ENCODE results near the gene ZNF586.
"Not testable (repeated sequence)": the region's sequence is repeated elsewhere in the genome, so short reads cannot be mapped to it uniquely, and the experiment has no call there.

ZNF586 gene

DNA sequence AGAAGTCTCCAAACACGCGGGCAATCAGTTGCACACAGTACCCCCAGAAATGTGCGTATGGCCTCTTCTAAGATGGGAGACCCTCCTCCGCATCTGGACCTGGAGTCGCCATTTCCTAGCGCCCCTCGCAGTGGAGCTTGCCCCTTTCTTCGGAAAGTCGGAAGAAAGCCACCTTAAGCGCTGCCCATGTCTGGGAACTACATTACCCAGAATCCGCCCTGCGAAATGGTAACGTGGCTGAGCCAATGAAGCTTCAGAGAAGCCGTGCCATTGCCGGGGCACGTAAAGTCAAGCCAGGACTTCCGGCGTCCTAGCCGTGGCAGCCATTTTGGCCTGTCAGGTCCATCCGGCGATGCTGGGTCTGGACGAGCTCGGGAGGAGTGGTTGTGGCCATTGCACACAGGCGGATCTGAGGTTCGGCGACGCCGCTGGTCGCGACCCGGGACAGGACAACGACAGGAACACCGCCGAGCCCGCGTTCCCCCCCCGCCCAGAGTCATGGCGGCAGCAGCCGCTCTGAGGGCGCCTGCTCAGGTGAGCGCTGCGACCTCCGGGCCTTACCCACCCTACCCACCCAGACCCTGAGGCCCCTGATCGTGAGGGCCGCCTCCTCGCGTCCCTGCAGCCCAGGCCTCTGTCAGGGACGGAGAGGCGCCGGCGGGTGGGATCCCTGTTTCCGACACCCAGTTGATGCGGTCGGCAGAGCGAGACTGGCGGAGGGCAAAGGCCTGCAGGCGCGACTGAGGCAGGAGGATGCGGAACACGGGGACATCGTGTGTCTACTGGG, at the start of gene ZNF586:
Gene ZNF586, plus strand, starts transcription at position 332 of the 787 bp plus-strand sequence. Its CDS starts 167 bp downstream, at position 499.
- DNase-seq (ENCODE audit: low read depth): peak; percentile 64

DNA sequence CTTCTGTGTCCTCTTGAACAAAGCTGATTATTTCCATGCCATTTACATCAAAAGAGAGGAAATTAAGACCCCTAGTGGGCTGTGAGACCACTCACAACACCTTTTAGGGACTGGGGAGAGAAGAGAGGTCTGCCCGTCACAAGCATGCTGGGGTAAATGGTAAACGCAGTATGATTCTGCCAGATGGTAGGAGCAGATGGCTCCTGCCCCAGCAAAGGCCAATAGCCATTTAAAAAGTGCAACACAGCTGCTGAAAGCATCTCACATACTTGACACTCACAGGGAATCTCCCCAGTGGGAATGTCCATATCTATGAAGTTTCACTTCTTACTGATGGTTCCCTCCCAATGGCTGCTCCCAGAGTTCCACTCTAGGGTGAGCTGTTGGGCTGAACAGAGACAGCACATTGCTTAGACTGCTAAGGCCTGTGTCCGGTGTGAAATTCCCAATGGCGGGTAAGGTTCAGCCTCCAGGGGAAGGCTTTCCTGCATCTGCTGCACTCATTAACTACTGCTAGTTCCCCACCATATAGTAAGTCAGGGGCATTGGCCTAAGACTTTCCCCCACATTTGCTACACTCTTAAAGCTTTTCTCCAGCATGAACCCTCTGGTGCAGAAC, 49.5 kb upstream of the ZNF586 start:
- DNase-seq (ENCODE audit: low read depth): no peak

DNA sequence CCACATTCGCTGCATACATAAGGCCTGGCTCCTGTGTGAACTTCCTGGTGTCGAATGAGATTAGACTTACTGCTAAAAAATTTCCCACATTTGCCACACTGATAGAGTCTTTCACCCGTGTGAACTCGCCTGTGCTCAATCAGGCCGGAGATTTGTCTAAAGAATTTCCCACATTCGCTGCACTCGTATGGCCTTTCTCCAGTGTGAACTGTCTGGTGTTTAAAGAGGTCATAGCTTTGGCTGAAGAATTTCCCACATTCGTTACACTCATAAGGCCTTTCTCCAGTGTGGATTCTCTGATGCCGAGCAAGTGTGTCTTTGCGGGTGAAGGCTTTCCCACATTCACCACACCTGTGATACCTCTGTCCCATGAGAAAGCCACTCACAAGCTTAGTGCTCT, 48.6 kb upstream of the ZNF586 start:
- DNase-seq (ENCODE audit: low read depth): no peak

DNA sequence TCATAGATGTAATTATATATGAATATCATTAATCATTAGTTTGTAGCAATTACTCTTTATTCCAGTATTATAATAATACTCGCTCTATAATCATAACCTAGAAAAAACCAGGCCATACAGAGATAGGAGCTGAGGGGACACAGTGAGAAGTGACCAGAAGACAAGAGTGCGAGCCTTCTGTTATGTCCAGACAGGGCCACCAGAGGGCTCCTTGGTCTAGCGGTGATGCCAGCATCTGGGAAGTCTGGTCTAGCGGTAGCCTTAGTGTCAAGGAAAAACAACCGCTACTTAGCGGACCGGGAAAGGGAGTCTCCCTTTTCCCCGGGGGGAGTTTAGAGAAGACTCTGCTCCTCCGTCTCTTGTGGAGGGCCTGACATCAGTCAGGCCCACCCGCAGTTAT, 31.2 kb upstream of the ZNF586 start:
- DNase-seq (ENCODE audit: low read depth): not testable (repeated sequence)

DNA sequence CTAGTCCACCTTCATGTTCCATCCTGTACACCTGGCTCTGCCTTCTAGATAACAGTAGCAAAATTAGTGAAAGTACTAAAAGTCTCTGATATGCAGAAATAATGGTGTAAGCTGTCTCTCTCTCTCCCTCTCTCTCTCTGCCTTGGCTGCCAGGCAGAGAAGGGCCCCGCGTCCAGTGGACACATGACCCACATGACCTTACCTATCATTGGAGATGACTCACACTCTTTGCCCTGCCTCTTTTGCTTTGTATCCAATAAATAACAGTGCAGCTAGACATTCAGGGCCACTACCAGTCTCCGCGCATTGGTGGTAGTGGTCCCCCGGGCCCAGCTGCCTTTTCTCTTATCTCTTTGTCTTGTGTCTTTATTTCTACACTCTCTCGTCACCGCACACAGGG, 30.7 kb upstream of the ZNF586 start:
- not testable (repeated sequence) for DNase-seq (ENCODE audit: low read depth)

DNA sequence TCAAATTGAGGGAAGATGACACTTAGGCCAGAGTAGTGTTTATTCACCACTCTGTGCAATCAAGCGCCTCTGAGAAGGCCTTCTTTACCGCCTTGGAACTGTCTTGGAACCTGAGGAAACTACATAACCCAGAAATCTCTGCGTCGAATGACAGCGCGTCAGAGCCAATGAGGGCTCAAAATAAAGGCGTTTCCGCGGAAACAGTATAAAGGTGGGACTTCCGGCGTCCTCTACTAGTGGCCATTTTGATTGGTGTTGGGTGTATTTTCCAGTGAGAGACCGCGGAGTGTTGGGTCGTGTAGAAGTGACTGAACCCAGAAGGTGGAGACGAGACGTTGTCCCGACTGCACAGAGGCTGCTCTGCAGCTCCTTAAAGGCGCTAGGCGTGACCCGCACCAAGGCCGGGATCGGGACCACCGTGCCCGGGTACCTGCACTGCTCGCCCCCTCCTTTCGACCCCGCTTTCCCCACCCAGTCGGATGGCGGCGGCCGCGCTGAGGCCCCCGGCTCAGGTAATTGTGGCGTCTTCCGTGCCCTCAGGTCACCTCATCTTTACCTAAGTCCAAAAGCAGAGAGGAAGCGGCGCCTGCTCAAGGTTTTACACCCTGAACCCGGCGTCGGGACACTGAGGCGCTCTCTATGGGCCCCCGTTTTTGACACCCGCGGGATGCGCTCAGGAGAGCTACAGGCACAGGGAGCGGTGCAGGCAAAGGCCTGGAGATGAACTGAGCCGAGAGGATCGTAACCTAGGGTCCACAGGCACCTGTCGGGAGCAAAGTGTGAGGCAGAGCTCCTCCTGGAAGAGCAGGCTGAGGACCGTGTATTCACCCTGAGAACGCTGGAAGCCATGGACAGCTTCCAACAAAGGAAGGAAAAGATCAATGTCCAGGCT, 22.6 kb upstream of the ZNF586 start, which contains the start of gene ZNF776:
Gene ZNF776, plus strand, starts transcription at position 236 of the 892 bp plus-strand sequence. Its CDS starts 244 bp downstream, at position 480.
- DNase-seq (ENCODE audit: low read depth): peak; percentile 44

DNA sequence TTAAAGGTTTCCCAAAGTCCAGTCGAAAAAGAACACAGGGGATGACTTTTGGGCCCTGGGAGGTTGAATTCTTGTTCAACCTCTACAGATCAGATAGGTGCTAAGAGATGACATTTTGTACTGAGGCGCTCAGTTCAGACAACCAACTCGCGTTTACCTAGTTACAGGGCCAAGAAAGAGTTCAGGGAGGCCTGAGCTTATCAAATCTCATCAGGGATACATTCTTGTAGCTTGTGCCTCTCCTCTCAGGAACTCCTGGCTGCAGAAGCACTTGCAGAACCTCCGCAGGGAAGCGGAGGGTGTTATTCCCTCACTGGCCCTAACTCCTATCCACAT, 22.0 kb upstream of the ZNF586 start:
- no peak for DNase-seq (ENCODE audit: low read depth)

DNA sequence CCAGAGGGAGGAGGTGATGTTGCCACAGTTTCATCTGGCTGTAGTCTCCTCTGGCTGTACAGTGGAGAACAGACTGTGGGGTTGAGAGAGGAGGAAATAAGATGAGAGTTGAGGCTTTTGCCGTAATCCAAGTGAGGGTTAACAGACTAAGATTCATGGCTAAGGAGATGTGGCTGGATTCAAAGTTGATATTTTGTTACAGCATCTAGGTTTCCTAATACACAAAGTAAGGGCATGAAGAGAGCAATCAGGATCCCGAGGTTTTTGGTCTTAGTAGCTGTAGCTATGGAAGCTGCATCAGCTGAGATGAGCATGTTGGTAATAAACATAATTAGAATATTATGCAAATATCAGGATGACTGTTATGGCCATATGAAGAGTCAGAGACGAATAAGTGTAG, 21.4 kb upstream of the ZNF586 start:
- DNase-seq (ENCODE audit: low read depth): no peak

DNA sequence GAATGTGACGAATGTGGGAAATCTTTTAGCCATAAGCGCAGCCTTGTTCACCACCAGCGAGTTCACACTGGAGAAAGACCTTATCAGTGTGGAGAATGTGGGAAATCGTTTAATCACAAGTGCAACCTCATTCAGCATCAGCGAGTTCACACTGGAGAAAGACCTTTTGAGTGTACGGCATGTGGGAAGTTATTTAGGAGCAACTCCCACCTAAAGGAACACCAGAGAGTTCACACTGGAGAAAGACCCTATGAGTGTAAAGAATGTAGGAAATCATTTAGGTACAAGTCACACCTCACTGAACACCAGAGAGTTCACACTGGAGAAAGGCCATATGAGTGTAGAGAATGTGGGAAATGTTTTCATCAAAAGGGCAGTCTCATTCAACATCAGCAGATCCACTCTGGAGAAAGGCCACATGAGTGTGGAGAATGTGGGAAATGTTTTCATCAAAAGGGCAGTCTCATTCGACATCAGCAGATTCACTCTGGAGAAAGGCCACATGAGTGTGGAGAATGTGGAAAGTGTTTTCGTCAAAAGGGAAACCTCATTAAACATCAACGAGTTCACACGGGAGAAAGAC, 15.3 kb upstream of the ZNF586 start:
- DNase-seq (ENCODE audit: low read depth): no peak

DNA sequence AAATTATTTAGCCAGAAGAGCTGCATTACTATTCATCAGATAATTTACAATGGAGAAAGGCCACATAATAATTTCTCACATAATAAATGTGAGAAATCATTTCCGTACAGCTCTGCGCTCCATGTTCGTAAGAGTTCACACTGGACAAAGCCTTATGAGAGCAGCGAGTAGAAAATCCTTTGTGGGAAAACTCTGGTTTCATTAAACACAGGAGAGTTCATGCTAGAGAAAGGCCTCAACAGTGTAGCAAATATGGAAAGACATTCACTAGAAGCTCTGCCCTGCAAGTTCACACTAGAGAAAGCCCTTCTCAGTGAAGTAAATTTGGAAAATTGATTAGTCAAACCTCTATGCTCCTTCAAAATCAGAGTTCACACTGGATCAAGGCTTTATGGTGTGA, 14.4 kb upstream of the ZNF586 start:
- DNase-seq (ENCODE audit: low read depth): no peak

DNA sequence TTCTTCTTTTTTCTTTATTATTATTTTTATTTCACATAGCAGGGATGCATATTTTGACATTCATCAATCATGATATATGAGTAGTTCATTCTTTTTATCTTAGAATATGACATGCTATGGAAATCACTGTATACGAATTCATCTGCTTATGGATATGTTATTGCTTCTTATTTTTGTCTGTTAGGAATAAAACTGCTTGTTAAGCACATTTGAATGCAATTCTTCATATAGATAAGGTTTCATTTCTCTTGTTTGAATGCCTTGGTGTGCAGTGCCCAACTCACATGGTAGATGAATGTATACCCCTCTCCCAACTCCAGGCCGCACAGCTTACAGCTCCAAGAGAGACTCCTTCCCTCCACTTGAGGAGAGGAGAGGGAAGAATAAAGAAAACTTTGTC, 11.5 kb upstream of the ZNF586 start:
- no peak for DNase-seq (ENCODE audit: low read depth)

DNA sequence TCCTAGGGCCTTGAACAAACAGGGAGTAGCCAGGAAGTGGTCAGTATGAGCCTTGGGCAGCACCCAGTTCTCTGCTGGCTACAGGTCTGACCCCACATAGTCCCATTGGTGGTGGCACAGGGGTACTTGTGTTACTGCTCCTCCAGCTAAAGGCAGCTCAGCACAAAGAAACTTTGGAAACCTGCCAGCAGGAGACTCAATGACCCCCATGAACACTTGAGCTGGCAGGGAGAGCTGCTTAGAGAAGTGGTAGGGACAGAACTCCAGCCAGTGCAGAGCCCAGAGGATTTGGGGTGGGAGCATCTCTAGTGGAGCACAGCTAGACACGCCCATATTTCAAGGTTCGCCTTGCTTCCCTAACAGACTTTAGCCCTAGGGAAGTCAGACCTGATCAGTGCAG, 10.4 kb upstream of the ZNF586 start:
- DNase-seq (ENCODE audit: low read depth): no peak

DNA sequence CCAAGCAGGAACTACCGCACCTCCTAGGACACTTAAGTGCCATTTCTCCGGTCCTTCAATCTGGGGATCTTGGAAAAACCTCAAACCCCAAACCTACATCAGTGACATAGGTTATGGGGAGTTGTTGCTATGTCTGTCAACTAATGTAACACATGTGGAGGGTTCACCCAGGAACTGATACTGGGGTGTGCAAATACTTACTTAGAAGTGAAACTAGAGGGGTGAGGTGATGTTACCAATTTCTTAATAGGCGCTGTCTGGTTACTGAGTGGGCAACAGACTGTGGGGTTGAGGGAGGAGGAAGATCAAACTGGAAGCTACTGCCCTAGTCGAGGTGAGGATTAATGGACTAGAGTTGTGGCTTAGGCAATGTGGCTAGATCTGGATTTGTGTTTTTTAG, 1.9 kb downstream of the ZNF586 start:
- DNase-seq (ENCODE audit: low read depth): no peak

DNA sequence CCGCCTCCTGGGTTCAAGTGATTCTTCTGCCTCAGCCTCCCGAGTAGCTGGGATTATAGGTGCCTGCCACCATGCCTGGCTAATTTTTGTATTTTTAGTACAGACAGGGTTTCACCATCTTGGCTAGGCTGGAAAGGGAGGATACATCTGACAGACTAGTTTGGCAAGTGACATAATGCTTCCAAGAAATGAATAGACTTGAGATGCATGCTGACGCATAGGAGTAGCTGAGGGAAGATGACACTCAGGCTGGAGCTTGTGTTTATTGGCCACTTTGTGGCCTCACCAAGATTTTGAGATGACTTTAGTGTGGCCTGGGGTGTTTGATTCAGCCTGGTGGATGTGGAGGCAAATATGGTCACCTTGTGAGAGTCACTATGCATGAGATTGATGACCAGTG, 4.0 kb downstream of the ZNF586 start:
- no peak for DNase-seq (ENCODE audit: low read depth)

DNA sequence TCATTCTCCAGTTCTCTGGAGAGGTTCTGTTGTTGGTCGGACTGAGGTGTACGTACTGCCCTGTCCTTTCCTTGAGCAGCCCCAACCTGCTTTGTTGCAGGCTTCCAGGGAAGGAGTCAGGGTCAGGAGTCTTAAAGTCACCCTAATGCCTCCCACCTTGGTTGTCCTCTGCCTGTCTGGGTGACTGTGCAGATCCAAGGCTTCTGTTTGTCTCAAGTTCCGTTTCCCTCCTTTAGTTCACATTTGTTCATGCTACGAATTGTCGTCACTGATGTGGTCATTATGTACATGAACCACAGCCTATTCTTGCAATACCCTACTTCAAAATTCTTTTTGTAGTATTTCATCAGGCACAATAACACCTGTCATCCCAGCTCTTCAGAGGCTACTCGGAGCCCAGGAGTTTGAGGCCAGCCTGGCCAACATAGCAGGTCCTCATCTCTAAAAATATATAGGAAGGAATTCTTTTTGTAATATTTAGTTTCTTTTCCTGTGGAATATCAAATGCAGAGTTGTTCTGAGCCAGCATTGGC, 7.4 kb downstream of the ZNF586 start:
- no peak for DNase-seq (ENCODE audit: low read depth)

DNA sequence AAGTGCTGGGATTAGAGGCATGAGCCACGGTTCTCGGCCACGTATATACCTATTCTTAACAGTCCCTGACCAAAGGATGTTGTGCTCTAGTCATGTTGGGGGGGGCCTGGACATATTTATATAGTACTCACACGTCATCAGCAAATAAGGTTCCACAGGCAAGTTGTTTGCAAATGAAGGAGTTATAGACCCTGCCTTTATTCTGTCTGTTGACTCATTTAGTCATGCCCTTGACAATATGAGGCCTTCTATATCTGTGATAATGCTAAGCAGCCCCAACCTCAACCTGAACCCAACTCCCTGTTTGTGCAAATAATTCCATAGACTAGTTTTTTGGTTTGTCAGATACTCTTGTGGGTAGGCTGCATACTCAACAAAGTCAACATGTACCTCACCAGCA, 8.9 kb downstream of the ZNF586 start:
- no peak for DNase-seq (ENCODE audit: low read depth)

DNA sequence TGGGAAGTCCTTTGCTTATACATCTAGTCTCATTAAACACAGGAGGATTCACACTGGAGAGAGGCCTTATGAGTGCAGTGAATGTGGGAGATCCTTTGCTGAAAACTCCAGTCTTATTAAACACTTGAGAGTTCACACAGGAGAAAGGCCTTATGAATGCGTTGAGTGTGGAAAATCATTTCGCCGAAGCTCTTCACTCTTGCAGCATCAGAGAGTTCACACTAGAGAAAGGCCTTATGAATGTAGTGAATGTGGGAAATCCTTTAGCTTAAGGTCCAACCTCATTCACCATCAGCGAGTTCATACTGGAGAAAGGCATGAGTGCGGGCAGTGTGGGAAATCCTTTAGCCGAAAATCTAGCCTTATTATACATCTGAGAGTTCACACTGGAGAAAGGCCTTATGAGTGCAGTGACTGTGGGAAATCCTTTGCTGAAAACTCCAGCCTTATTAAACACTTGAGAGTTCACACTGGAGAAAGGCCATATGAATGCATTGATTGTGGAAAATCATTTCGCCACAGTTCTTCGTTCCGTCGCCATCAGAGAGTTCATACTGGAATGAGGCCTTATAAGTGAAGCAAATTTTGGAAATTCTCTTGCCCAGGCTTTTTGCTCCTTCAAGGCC, 9.9 kb downstream of the ZNF586 start:
- DNase-seq (ENCODE audit: low read depth): no peak

DNA sequence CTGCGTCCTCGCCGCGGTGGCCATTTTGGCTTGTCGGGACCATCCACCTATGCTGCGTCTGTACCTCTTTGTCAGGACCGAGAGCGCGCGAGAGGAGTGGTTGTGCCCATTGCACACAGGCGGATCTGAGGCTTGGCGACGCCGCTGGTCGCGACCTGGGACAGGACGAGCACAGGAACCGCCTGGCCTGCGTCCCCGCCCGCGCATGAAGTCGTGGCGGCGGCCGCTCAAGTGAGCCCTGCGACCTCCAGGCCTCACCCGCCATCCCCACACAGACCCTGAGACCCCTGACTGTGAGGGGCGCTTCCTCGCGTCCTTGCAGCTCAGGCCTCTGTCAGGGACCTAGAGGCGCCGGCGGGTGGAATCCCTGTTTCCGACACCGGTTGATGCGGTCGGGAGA, 16.8 kb downstream of the ZNF586 start:
- no peak for DNase-seq (ENCODE audit: low read depth)

DNA sequence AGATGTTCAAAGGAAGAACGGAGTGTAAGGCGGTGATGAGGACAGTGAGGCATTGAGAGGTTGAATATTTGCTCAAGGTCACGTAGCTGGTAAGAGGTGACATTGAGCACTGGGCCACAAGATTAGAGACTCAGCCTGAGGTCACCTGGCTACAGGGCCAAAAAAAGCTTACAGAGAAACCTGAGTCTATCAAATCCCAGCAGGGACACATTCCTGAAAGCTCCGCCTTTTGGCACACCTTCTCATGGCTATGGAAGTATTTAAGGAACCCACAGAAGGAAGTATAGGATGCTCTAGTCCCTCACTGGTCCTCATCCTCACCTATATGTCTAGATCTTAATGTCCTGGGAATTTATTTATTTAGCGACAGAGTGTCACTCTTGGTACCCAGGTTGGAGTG, 17.4 kb downstream of the ZNF586 start:
- DNase-seq (ENCODE audit: low read depth): no peak

DNA sequence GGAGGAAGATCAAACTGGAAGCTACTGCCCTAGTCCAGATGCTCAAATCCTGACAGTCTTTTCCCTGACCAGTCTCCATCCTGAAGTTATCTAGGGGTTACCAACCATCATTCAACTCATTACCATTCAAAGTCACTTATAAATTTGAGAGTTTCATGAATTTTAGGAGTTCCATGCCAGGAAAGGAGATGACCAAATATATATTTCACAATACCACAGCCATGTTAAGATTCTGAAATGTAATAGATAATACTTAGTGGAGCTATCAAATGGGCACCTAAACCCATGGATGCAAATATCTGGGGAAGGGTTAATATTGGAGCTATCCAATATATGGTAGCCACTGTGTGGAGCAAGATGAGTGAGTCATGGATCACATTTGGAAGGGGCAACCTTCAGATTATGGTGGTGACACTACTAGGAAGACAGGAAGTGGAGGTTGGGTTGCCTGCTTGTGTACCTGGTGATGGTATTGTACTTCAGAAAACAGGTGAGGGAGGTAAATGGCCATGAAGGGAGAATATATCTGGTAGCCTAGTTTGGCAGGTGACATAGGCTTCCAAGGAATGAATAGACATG, 18.7 kb downstream of the ZNF586 start:
- no peak for DNase-seq (ENCODE audit: low read depth)

DNA sequence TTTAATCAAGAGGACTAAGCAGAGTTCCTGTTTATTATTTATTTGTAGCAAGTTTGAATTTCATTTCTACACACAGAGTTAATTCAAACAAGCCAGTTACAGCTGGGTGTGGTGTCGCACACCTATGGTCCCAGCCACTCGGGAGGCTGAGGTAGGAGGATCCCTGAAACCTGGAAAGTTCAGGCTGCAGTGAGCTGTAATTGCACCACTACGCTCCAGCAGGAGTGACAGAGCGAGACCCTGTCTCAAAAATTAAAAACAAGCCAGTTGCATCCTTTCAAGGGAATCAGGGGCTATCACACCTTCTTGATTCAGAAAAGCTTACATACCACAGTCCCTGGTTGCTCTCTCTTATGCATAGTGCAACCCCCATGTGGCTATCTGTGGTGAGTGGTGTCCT, 19.8 kb downstream of the ZNF586 start:
- DNase-seq (ENCODE audit: low read depth): no peak

Data from stimulated activated CD8-positive, alpha-beta memory T cell treated with anti-CD3 and anti-CD28 coated beads, Interleukin-15, amount 100 ng/mL, for 24 hours (primary cell).